HG03103 (cell line): Measurements from ENCODE around the gene MALRD1.

Experiments used
- ATAC-seq: cut with Tn5 transposase; IDR thresholded peaks from one replicate; pipeline ENCODE4 v1.9.1; 2021; ENCODE audit warnings: low read depth; ENCODE audit not compliant: unreplicated experiment

The MALRD1 gene

DNA sequence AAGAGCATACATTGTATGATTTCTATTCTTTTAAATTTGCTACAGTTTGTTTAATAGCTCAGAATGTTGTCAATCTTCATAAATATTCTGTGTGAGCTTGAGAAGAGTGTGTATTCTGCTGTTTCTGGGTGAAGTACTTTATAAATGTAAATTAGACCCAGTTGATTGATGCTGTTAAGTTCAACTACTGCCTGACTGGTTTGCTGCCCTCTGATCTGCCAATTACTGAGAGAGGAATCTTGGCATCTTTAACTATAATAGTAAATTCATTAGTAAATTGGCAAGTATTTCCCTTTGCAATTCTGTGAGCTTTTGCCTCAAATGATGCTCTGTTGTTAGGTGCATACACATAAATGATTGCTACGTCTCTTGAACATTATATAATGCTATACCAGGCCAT is 512.6 kb downstream of the MALRD1 start:
- no peak for ATAC-seq

DNA sequence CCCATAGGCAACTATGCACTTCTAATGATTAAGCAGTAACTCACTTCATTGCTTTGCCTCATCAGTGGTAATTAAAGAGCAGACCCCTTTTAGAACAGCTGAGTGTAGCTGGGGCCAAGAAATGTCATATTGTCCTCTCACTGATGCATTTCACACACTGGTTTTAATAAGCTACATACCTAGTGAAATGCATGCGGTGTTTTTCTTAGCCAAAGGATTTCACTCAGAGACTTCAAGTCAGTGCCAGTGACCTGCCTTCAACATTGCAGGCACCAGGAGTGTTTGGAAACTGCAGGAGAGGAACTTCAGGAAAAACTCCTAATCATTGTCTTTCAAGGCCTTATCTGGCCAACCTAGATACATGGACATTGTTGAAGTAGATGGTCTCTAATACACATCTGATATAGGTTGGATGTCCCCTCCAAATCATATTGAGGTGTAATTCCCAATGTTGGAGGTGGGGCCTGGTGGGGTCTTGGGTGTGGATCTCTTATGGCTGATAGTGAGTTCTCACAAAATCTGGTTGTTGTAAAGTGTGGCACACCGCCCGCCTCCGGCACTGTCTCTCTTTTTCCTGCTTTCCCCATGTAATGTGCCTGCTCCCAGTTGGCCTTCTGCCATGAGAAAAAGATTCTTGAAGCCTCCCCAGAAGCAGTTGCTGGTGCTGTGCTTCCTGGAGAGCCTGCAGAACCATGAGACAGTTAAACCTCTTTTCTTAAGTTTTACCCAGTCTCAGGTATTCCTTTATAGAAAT is 515.0 kb downstream of the MALRD1 start:
- no peak for ATAC-seq

DNA sequence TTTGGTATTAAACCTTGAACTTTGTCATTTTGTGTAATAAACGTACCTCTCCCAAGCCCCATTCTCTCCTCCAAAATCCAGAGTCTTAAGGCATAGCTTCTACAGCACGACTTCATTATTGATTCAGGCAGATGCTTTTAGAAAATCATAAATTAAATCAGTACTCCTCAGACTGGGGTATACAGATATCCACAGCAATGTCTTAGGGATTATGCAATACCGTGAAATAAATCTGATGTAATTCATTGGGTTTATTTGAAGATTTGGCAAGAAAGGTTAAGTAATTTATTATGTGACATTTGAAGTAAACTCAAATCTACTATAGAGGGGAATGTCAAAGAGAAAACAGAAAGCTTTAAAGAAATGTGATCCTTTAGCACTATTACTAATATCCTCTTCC is 521.5 kb downstream of the MALRD1 start:
- ATAC-seq: no peak

DNA sequence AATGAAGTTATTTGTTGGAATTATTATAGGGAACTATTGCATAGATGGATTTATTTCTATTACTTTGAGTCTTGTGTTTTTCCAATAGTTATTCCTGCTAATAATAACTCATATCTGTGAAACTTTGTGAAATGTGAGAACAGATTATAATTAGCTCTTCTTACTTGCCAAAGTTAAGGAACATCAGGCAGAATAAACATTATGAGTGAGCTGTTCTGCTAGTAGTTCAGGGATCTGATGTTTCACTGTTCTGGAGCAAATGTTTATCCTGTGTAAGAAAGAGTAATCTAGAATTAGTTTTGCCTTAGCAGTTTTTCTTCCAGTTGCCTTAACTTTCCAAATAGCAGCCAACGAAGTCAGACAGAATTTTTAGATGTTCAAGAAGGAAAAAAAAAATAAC is 522.4 kb downstream of the MALRD1 start:
- ATAC-seq: no peak

DNA sequence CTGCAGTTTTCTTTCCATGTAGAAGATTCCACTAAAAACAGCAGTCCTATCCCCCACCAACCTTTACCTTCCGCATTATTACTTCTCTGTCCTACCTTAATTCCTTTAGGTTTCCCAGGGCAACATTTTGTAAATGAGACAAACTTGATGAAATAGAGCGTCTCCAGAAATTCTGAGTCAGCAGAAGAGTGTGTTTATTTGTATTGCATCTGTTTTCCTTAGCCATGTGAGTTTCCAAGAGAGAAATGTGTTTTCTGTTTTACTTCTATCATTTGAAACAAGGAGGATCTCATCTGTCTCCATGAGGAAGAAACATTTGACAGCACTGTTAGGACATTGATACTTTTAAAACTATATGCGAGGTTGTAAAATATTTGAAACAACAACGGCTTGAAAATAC is 523.5 kb downstream of the MALRD1 start:
- no peak for ATAC-seq

DNA sequence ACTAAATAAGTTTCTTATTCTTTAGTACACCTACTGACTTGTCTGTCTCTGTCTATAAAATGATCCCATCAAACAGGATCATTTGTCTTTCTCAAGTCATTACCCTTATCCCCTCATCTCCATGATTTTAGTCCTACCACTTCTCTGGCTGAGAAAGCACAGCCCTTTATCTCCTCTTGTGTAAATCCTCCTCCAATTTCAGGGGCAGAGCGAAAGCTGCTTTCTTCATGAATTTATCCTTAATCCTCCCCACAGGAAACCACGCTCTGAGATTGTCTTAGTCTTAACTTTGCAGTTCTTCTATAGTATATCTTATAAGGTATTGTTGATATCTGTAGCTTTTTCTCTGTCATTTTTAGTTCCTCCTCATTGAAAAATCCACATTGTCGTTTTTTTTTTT is 528.0 kb downstream of the MALRD1 start:
- no peak for ATAC-seq

DNA sequence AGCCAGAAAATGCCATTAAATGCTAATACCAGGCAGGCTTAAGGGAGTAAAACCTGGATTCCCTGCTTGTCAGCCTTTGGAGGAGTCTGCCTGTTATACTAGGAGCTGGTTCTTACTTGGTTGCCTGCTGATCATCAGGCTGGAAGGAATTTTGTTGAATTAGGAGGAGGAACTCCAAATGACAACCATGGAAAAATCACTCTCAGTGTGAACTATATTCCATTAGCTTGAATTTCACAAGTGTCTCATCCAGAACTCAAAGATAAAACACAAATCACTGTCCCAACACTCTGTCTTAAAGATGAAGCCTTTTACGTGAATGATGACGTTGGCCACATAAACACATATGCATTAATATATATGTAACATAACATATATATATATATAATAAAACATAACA is 528.8 kb downstream of the MALRD1 start:
- no peak for ATAC-seq

DNA sequence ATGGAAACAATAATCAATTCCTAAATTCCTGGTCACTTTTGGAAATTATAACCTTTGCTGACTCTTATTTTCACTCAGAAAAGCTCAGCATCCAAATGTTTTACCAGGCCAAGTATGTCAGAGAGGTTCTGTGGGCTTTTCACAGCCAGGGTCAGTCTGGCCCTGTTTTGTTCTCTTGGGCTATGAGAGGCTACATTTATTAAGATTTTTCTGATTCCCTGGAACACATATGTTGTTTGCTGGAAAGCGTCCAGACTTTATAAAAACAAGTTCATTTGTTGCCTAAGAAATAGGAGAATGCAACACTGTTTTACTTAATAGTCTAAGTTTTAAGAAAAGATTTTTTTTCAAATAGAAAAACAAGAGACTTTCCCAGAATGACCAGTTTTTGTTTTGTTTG is 529.2 kb downstream of the MALRD1 start:
- ATAC-seq: no peak

DNA sequence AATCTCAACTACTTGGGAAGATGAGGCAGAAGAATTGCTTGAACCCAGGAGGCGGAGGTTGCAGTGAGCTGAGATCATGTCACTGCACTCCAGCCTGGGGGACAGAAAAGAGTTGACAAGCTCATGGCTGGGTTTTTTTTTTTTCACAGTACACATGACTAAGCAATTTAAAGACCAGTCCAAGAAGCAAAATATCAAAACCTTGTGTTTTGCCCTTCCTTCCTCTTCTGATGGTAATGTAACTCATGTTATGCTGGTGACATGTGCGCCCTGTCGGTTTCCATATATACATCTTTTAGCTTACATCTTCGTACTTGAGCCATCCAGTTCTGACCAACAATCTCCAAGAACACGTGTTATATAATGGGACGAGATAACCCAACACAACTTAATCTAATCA is 530.0 kb downstream of the MALRD1 start:
- no peak for ATAC-seq

DNA sequence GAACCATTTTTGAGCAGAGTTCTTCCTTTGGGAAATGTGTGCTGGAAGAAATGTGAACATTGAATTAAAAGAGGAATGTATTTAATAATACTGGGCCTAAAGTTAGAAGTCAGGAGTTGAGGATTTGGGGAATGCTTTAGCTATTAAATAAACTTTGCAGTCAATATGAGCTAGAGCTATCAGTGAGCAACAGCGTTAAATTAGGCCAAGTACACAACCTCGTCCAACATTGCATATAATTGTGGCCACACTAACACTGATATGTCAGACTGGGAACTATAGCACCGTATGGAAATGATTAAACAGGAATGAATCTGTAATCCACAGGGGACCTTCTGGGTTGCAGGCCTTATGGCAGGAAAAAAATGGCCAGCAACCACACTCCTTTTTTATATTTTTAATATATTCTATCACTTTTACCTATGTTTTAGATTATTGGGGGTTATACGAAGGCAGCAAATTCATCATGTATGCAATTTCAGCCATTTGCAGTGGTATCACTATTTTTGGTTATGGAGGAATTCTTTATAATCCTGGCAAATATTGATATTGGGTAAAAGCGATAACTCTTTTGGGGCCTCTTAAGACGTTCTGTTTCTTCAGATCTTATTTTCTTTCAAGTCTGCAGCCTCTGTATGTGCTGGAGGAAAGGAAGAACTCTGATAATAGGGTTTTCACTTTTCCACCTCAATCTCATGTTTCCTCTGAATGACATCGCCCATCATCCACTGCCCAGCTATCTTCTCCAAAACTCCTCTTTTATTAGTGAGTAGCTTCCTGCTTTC is 531.4 kb downstream of the MALRD1 start:
- no peak for ATAC-seq

DNA sequence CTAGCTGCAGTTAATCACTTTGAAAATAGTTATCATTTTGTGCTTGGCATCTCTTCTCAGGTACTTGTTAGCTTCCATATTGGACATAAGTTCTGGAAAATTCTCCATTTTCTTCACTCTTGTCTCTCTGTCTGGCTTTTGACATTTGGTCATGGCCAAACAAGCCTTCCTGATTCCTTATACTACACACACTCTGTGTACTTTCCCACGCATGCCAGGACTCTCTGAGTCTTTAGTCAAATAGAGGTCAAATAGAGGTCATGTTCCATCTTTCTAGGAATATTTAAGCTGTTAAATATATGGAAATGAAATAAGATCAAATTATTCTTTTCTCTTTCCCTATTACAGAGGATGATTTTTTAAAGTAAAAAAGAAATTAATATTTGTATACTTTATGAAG is 532.1 kb downstream of the MALRD1 start:
- no peak for ATAC-seq

DNA sequence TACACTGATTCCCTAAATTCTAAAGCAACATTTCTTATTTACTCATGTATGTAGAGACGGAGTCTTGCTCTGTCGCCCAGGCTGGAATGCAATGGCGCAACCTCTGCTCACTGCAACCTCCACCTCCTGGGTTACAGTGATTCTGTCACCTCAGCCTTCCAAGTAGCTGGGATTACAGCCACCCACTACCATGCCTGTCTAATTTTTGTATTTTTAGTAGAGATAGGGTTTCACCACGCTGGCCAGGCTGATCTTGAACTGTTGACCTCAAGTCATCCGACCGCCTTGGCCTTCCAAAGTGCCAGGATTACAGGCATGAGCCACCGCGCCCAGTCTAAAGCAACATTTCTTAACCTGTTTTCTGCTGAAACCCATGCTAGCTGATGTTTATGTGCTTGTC is 540.0 kb downstream of the MALRD1 start:
- ATAC-seq: no peak

DNA sequence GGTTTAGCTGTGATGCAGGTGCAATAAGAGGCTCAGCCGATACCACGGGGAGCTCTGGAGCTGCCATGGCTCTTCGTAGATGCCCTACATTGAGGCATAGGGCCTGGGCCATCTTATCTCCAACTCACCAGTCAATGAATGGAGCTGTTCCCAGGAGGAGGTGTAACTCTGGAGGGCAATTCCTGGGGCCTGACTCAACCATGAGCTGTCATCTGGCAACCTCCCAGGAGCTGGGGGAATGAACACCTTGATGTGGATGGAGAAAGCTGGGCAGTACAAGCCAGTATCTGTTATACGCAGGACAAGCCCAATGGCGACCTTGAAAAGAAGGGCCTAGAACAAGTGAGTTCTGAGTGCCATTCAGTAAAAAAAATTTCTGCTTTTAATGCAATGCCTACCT is 543.7 kb downstream of the MALRD1 start:
- ATAC-seq: no peak

DNA sequence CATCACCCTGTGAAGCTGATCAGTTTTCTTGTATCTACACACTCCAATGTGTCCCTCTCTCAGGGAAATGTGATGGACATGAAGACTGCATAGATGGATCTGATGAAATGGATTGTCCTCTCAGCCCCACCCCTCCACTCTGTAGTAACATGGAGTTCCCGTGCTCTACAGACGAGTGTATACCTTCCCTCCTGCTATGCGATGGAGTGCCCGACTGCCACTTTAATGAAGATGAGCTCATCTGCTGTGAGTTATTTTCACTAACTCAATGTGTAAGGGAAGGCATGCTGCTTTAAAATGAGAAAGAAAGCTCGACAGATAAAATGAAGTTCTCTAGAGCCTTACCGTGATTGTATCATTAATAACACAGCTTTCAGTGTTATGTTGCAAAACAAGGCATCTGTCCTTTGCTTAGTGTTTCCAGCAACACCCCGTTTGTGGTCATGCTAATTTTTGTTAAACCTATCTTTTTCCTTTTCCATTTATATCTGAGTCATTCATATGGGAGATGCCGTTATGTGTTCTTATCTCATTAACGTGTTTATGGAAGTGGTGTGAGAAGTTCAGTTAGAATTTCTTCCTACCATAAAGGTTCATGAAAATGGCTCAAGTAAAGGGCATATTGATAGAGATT is 546.7 kb downstream of the MALRD1 start:
- no peak for ATAC-seq

DNA sequence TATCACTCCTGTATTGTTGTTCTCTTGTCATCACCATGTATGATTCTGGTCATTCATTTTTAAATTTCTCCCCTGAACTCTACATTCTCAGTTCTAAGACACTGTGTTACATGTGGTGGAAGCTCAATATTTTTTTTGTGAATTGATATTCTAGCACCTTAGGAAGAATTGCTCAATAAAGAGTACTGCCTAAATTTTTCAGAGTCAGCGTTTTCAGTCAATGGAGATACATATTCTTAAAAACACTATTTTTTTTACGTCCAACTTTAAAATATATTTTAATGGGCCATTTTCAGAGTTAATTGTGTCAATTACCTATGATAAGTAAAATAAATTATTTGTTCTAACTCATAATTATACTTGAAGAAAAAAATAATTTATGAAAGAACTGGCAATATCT is 557.2 kb downstream of the MALRD1 start:
- ATAC-seq: no peak

DNA sequence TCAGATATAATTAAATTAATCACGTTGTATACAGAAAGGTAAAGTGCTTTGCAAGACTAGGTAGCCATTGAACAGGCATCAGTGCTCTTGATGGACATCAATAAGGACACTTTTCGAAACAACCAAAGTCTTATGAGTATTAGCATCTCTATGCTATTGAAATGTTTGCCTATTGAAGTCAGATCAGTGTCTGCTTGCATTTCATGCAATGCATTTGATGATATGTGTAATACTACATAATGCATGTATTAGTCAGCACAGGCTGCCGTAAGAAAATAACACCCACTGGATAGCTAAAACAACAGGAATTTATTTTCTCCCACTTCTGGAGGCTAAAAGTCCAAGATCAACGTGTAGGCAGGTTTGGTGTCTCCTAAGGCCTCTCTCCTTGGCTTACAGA is 558.4 kb downstream of the MALRD1 start:
- no peak for ATAC-seq

DNA sequence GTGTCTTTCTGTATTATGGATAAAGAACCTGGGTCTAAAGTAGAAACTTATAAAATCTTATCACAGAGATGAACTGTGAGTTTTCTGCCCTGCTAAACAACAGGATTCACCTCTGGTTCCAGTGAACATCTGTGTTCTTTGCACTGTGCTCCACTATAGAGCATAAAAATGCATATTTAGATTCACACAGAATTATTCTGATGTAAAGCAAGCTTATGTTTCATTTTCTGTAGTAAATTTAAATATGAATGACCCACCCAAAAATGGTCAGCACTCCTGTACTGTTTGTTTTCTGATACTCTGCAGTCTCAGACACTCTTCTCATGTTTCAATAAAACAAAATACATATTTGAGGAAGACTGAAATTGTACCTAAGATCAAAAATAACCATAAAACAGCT is 563.2 kb downstream of the MALRD1 start:
- ATAC-seq: no peak

DNA sequence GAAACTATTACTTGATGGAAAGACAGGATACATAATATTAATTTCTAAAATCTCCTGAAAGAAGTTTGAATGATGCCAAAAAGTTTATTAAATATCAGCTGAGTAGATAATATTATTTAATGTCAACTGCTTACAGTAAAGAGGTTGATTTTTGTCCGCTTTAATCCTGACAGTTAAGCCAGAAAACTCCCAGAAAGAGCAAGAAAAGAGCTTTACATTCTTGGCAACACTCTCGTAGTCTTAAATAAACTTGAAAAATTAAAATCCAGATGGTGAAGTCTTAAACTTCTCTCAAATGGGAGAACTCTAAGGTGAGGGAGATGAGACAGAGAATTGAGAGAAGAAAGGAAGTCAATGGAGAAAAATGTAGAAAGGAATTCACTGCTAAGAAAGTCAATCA is 568.4 kb downstream of the MALRD1 start:
- no peak for ATAC-seq

DNA sequence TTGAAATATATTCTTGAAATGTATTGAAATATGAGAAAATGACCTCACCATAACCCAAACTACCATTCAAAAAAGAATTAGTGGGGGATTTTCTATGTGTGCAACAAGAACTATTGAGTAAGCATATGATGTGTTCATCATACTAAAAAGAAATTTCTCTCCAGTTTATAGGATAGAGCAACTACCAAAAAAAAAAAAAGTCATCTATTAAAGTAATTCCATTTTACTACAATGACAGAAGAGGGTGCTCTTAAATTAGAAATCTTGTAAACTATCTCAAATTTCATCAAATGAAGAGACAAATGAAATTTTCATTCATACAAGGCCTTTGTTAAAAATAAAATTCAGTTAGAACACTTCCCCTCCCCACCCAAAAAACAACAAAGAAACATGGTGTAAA is 572.2 kb downstream of the MALRD1 start:
- ATAC-seq: no peak

DNA sequence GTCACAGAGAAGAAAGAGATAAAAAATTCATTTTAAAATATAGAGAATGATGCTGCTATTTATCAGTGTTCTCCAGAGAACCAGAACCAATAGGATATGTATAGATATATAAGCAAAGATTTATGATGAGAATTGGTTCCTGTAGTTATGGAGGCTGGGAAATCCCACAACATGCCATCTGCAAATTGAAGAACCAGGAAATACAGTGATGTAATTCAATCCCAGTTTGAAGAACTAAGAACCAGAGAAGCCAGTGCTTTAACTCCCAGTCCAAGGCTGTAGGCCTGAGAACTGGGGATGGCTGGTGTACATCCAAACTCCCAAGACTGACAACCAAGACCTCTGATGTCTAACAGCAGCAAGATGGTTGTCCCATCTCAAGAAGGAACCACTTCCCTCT is 574.7 kb downstream of the MALRD1 start:
- no peak for ATAC-seq

DNA sequence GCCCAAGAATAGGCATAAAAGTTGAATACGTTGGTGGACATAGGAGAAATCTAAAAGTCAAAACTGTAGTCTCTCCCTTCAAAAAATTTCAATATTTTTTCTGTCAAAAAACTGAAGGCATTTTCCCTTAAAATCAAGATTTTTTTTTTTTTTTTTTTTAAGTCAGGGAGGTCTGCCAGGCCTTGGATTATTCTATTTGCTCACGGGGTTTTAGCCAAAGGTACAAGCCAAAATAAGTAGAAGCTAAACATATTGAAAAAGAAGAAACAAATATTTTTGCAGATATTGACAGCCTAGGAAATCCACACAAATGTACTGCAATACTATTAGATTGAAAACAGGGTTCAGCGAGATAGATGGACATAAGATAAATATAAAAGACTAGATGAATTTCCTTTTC is 577.6 kb downstream of the MALRD1 start:
- ATAC-seq: no peak
